ENCODE results near the gene UBE2E2.

- TF ChIP-seq, protein P1, sequence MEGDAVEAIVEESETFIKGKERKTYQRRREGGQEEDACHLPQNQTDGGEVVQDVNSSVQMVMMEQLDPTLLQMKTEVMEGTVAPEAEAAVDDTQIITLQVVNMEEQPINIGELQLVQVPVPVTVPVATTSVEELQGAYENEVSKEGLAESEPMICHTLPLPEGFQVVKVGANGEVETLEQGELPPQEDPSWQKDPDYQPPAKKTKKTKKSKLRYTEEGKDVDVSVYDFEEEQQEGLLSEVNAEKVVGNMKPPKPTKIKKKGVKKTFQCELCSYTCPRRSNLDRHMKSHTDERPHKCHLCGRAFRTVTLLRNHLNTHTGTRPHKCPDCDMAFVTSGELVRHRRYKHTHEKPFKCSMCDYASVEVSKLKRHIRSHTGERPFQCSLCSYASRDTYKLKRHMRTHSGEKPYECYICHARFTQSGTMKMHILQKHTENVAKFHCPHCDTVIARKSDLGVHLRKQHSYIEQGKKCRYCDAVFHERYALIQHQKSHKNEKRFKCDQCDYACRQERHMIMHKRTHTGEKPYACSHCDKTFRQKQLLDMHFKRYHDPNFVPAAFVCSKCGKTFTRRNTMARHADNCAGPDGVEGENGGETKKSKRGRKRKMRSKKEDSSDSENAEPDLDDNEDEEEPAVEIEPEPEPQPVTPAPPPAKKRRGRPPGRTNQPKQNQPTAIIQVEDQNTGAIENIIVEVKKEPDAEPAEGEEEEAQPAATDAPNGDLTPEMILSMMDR (optimal IDR thresholded peaks at IDR 0.05 in 1 of 3, IDR thresholded peaks at IDR 0.05 in 1 of 3, conservative IDR thresholded peaks at IDR 0.05 in 1 of 3; ENCODE audit: extremely low read depth in 1 of 3, insufficient read depth in 2 of 3, low read length in 3 of 3) = no peak
- TF ChIP-seq EZH2 (IDR thresholded peaks at IDR 0.05; ENCODE audit: low read length) = no peak
These were observed 232.2 kb downstream of the UBE2E2 start for GRCh38 chr3:23435318-23435717.

Data from keratinocyte (primary cell).